T-helper 2 cell treated with Interferon-gamma antibody and Interleukin-4, amounts not matched to agents 100 ng/mL and 5 ng/mL, for 36 hours (primary cell): ENCODE measurements around the gene NTRK3. TPM values are rescaled to one million over a fixed set of nuclear protein-coding genes. Genes with fewer than 3 reads are reported as not detected.

Experiments used
- intact Hi-C: fragments of 100-400 bp; cut with micrococcal nuclease; formaldehyde crosslinking; loops from one replicate; pipeline ENCODE4 v1.15.1; 2023
- total RNA-seq: library from RNA; stranded (reverse); gene quantifications from 2 replicates; pipeline ENCODE4 v1.2.3, GENCODE V29; 2022

The NTRK3 gene
- total RNA-seq, 1 donor from 2014 or later: not detected

DNA sequence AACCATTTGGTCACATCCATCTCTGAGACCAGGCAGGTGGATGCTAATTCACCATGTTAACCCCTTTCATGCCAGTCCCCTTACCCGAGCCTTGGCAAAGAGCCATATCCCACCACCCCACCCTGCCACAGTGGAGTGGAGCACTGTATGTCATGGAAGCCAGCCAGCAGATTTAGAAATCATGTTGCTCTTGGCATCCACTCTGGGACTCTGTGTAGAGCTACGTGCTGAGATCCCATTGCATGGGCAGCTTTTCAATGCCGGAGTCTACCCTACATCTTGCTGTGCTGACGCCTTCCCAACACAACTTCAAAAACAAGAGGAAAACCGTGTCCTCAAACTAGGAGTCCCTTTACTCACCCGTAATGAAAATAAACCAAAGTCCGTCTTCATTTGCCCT is 131.0 kb downstream of the NTRK3 start:
- intact Hi-C loops: no loop called here

GRCh38 chr15:88124199-88124598 is 132.3 kb downstream of the NTRK3 start:
- intact Hi-C loops: no loop called here

DNA sequence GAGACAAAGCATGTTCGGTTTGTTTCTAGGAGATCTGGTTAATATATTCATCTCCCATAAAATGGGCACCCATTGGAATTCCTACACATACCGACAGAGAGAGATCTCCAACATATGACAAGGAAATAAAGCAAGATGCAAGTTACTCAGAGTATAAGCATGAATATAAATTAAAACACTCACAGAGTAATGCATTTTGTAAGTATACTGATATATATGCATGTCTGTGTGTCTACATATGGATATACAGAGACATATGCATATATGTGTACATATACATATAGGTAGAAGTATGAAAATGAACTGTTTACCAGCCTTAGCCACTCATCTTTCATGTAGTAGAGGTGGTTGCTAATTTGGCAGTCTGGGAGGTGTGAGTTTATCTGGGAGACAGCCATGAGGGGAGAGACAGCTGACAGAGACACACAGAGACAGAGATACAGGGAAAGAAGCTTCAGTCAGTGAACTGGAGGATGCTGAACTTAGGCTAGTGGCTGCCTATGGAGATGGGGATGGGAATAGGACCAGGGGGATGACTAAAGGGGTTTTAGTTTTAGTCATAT is 134.5 kb downstream of the NTRK3 start:
- intact Hi-C loops: no loop called here

- intact Hi-C loops: no loop called here
These were observed 136.5 kb downstream of the NTRK3 start for GRCh38 chr15:88120026-88120425.

GRCh38 chr15:88118741-88119140 is 137.8 kb downstream of the NTRK3 start:
- intact Hi-C loops: no loop called here

DNA sequence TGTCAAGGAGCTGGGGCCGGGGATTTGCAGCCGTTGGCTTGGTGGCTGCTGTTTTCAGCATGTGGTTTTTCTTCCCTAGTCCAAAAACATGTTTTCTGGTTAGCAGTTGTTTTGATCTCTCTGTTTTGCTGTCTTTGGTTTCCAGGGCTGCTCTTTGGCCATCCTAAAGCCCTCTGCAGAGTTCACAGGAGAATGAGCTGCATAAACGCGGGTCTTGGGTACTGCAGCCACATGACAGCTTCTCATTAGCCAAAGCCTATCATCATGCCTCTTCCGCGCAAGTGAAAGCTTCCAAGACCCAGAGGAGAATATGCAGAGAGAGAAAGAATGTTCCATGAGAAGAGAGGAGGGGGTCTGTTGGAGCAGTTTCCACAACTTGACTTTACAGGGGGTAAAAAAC is 138.5 kb downstream of the NTRK3 start:
- intact Hi-C loops: no loop called here

DNA sequence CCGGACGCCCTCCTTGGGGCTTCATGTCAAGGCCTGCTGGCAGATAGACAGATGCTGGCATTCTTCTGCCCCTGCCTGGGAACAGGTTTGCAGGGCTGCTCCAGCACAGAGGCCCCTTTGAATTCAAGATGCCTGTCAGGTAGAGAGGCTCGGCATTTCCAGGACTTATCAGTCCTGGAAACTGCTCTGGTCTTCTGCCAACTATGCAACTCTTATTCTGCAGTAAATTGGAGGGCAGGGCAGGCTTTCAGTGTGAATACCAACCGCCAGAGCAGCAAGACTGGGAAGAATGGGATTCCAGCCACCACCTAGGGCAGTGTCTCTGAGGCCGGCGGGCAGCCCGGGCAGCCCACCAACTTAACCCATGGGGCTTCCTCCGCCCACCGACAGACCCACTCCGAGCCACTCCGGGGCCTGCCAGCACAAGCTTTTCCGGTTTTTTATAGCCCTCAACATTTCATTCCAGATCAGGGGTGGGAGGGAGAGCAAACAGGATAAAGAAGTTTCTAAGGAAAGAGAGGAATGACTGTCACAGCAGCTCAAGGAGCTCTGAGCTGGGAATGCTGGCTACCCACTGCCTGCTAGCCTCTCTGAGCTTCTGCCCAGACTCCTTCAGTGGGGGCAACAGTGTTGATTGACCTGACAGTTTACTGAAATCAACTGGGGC is 140.9 kb downstream of the NTRK3 start:
- intact Hi-C loops: no loop called here

- intact Hi-C loops: no loop called here
These were observed 142.8 kb downstream of the NTRK3 start for GRCh38 chr15:88113613-88114308.

DNA sequence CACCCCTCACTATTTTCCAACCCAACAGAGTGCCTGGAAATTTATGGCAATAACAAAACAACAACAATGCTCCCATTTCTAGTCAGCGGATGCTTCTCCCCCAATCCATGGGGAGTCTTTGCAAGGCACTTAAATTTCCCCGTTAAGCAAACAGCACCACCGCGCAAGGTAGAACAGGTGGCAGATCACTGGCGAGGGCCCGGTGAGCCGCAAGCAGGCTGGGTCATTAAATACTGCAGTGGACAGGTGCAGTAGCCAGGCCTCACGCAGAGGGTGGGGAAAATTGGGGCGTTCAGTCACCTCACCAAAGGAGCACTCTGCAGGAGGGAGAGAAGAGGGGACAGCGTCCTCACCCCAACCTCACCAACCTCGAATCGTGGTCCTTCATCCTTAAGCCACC is 147.5 kb downstream of the NTRK3 start:
- intact Hi-C loops: no loop called here

GRCh38 chr15:88108477-88108876 is 148.1 kb downstream of the NTRK3 start:
- intact Hi-C loops: no loop called here

DNA sequence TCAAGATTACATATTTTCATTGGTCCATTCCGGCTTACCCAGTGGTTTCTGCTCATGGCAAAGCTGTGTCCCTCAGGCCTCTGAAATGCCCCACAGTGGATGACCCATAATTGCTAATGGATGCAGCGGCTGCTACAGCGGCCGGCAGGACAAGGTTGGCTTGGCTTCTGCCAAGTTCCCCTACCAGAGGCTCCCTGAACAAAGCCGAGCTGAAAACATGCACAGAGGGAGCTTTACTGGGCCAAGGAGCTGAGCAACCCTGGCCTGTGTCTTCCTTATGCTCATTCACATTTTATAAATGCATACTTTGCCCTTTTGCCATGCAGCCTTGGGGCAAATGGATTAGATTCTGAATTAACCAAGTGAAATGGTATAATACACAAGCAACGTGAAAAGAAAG is 150.5 kb downstream of the NTRK3 start:
- intact Hi-C loops: no loop called here

DNA sequence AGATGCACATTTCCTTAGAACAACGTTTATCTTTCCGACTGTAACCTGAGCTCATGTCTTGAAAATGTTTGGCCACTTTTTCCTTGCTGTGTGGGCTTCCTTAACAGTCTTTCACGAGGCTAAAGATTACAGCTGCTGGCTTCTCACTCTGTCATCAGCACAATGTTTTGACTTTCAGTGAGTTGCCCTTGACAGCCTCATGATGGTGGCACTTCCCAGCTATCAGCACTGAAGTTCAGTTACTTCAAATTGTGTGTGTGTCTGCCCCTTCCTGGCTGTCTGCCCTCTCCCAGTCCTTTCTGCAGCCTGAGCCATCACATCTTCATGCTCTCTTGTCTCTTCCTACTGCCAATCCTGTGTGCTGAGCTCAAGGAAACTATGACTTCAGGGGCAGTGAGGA is 152.2 kb downstream of the NTRK3 start:
- intact Hi-C loops: no loop called here

DNA sequence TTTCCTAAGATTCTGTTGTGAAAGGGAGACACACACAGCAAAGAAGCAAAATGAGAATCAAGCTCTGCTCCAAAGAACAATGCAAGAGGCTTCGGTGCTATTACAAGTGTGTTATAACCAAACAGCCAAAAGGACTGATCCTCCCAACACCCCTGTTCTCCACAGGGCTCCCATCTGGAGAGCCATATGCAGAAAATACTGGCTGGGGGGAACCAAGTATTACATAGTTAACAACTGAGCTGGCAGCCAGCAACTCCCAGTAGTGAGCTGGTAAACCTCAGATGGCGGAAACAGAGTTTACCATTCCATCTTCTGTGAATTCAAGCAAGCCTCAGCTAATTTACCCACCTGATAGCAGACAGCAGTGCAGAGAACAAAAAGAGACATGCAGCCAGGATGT is 156.4 kb downstream of the NTRK3 start:
- intact Hi-C loops: no loop called here

DNA sequence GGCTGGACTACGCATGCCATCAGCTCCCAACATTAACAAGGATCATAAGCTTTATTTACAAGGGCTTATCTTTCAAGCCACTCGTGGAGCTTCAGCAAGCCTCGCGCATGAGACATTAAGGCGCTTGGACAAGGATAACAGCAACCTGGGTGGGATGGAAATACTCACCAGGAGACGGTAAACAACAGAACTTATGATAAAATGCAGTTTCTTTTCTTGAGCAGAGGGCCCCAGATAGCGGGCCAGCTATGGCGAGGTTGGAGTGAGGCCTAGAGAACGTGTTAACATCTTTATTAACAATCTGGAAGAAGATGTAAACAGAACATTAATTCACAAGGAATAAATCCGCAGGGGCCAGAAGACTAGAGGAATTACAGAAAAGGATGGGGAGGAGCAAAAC is 158.2 kb downstream of the NTRK3 start:
- intact Hi-C loops: no loop called here

GRCh38 chr15:88091444-88092016 is 165.0 kb downstream of the NTRK3 start:
- intact Hi-C loops: no loop called here

- intact Hi-C loops: no loop called here
These were observed 166.0 kb downstream of the NTRK3 start for GRCh38 chr15:88090481-88091011.

DNA sequence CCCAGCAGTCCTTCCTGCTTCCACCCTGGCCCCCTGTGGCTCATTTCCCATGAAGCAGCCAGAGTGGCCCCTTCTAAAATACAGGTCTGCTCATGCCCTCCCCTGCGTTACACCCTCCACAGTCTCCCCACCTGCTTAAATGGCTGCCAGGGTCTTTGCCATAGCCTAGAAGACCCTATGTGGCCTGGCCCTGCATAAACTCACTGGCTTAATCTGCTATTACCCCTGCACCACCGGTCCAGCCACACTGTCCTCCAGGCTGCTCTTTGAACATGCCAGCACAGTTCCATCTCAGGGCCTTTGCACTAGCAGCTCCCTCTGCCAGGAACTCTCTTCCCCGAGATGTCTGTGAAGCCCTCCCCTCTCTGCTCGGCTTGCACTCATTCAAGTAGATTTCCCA is 166.8 kb downstream of the NTRK3 start:
- intact Hi-C loops: no loop called here

GRCh38 chr15:88089024-88089620 is 167.4 kb downstream of the NTRK3 start:
- intact Hi-C loops: no loop called here

- intact Hi-C loops: no loop called here
These were observed 172.5 kb downstream of the NTRK3 start for GRCh38 chr15:88083811-88084760.

DNA sequence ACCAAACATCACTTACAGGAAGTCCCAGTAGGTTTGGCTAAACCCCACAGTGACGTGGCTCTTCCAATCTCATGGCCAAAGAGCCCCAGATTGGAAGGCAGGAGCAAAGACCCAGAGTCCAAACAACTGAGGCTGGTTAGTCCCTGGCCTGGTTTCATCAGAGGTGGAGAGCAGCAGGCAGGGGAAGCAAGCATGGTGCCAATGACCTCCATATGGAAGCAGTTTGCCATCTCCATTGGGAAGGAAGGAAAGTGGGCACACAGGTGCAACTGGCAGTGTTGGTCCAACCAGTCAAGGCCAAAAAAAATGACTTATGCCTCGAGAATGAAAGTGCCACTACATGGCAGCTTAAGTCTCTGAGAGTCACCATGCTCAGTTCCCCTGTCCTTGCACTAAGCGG is 175.9 kb downstream of the NTRK3 start:
- intact Hi-C loops: no loop called here
